NCI-H510A treated with DMSO at 0.1 percent for 48 hours (cell line): ENCODE measurements around the gene DROSHA.

Experiments used
- DNase-seq: peaks from one replicate; lab custom pipeline; 2025; lab: John Stamatoyannopoulos, UW

DROSHA gene

DNA sequence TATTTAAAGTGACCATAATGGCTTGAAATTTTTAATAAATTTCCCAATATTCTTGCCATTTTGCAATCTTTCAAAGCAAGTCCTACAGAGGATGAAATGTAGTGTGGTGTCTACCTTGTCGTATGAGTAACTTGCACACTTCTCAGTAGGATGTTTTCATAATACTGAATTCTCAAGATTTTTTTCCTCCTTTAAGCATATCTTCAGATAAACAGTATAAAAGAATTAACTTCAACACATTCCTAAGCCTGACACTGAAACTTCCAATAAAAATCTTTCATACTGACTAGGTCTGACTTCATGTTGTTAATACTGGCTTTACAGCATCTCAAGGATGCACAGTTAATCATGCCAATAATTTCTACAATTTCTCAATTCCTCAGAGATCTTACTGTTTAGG, 62.0 kb downstream of the DROSHA start:
- DNase-seq, result no peak

DNA sequence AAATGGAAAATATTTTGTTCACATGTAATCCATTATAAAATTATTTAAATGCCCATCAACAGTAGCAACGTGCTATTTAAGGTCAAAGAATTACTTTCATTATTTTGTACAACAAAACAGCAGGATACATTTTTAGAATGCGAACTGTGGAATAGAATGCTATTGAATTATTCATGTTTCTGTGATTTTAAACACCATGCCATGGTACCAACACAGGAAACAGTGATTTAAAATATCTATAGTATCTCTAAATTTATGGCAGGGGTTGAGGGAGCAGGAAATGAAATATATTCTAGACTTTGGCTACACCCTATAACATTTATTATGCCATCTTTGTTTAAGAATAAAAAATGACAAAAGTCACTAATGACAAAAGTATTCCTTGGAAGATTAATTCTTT, 62.4 kb downstream of the DROSHA start:
- no peak for DNase-seq

DNA sequence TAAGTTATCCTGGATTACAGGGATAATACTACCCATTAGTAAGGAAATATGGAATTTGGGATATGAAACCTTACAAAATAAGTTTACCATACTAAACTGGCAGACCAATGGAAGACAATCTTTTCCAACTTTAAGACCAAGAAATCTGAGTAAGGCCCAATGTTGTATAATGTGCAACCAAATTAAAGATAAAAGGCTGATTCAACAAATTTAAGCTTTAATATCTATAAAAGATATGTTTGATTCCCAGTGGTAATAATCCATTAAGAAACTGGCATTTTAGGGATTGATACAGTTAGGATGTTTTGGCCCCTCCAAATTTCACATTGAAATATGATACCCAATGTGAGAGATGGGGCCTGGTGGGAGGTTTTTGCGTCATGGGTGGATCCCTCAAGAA, 66.6 kb downstream of the DROSHA start:
- no peak for DNase-seq

- DNase-seq, result no peak
Measured at GRCh38 chr5:31464081-31464480, 67.8 kb downstream of the DROSHA start.

DNA sequence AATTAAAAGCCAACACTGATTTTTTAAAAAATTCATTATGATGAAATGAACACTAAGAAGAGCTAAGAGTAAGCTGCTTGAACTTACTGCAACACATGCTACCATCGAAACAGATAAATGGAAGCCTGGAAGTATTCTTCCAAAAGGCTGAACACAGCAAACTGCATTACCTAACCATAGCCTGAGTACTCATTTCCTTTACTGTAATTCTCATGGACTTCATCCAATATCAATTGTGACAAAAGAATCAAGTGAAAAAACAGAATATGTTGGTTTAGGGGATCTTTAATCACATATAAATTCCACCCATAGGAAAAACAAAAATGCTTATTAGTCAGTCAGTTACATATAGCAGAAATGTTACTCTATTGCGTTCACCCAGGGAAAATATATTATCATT, 68.5 kb downstream of the DROSHA start:
- no peak for DNase-seq

- DNase-seq, result no peak
Measured at GRCh38 chr5:31459594-31459993, 72.3 kb downstream of the DROSHA start.

GRCh38 chr5:31455172-31455571, 76.7 kb downstream of the DROSHA start:
- DNase-seq, result no peak

DNA sequence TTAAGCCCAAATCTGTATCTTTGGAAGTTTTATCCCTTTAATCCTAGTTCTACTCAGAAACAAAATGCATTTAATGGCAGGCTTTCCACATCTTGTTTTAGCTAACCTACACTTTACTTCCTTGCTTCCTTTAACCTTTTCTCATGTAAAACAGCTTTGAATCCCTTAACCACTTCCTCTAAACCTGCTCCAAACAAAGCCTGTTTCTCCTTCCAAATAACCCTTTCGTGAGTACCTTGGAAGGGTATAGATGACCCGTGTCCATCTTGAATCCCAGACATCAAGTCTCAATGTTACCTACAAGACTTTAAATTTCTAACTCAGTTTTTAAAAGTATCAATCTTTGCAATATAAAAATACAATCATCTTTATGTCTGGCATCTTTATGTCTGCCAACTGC, 78.4 kb downstream of the DROSHA start:
- DNase-seq, result no peak

- no peak for DNase-seq
Measured at GRCh38 chr5:31452314-31452713, 79.6 kb downstream of the DROSHA start.

DNA sequence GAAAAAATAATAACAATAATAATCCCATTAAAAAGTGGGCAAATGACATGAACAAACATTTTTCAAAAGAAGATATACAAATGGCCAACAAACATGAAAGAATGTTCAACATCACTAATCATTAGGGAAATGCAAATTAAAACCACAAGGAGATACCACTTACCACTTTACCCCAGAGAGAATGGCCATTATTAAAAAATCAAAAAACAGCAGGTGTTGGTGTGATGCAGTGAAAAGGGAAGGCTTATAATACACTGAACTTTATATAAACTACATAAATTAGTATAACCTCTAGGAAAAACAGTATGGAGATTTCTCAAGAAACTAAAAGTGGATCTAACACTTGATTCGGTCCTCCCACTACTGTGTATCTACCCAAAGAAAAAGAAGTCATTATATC, 81.9 kb downstream of the DROSHA start:
- DNase-seq, result no peak

GRCh38 chr5:31449174-31449573, 82.7 kb downstream of the DROSHA start:
- no peak for DNase-seq

- no peak for DNase-seq
Measured at GRCh38 chr5:31445041-31445600, 86.8 kb downstream of the DROSHA start.

DNA sequence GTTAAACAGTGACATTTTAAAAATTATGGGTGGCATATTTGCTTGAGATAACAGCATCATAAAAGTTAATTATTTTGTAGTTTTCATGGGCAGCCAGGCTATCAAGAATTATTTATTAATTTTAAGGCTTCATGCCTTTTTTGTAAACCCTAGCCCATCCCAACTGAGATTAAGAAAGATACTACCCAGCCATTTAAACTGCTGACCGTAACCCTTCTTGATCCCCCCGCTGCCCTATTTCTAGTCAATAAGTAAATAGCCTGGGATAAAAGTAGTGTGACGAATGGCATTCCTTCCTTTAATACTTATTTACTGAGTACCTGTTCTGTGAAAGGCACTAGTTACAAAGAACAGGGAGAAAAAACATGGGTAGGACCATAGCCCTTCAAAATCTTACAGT, 88.3 kb downstream of the DROSHA start:
- DNase-seq, result no peak

GRCh38 chr5:31442058-31442745, 89.7 kb downstream of the DROSHA start:
- DNase-seq, result no peak

DNA sequence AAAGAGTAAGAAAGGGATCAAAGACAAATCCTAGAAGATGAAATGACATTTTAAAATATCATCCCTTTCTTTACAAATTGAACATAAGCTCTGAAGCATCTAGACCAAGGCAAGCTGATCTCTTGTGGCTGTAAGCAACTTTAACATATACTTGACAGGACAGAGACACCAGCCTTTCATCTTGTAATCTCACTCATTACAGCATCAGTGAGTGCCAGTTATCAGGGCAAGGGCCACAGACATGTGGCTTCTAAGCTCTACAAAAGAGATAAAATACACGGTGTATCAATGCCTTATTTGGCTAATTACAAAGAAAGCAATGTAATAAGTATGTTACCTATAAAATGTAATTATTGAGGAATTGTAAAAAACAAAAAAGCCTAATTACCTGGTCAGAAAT, 95.0 kb downstream of the DROSHA start:
- DNase-seq, result no peak

DNA sequence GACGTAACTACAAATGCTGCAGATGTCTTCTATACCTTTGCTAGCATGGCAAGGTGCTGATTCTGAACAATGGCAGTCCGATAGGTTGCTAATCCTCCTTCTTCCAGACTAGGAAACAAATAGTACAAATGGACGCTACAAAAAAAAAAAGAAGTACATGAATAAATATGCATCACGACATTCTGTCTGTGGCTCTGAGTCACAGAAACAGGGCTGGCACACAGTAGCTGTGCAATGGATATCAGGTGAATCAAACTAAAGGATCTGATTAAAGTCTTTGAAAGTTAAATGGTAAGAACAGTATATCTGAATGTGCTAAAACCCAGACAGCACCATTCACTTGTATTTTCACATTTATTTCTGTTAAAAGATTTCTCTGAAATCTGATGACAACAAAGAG, 96.2 kb downstream of the DROSHA start:
- DNase-seq, result no peak

GRCh38 chr5:31434898-31435297, 97.0 kb downstream of the DROSHA start:
- DNase-seq, result no peak

- DNase-seq, result no peak
Measured at GRCh38 chr5:31433229-31433628, 98.7 kb downstream of the DROSHA start.

DNA sequence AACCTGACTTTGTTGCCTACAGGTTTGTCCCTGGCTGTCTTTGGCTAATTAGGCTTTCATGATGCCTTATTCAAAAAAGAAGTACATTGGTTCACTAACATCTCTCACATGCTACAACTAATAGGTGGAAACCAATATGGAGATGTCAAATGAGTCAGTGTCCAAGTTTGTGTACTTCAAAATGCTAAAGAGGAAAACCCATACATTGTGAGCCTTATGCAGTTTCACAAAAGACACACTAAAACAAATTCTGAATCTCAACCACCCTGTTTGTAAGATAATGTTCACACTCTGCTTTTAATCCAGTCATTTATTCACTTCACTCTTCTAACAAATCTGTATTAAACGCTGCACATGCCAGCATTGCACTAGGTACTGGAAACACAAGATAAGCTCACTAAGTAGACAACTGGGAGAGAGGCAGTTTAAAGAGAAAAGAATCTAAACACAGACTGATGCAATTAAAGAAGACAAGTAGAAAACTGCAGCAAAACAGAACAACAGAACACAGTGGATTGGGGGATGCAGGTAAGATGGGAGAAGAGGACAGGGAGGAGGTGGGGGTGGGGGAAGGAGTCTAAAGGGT, 104.1 kb downstream of the DROSHA start:
- DNase-seq, result no peak

GRCh38 chr5:31427013-31427723, 104.7 kb downstream of the DROSHA start:
- DNase-seq, result no peak

DNA sequence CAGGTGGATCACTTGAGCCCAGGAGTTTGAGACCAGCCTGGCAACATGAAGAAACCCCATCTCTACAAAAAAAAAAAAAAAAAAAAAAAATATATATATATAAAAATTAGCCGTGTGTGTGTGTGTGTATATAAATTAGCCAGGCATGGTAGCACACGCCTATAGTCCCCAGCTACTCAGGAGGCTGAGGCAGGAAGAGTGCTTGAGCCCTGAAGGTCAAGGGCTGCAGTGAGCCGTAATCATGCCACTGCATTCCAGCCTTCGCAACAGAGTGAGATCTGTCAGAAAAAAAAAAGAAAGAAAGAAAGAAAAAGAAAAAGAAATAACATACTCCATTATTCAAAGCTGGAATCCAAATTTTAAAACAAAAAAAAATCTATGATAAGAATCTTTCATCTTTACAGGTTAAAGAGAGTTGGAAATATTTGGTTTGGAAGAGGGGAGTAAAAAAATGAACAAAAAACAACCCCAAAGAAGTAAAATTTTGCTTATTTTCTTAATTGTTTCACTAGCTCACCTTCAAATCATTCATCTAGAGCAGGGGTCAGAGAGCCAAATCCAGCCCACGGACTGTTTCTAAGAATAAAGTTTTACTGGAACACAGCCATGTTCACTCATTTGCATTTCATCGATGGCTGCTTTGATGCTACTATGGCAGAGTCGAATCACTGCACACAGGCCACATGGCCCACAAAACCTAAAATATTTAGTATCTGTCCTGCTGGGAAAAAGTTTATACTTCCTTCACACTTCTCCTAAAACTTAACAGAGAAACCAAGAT, 109.9 kb downstream of the DROSHA start:
- DNase-seq, result no peak

- DNase-seq, result no peak
Measured at GRCh38 chr5:31417512-31417911, 114.4 kb downstream of the DROSHA start.
